Superior temporal gyrus (tissue), 1 donor: Measurements from ENCODE around the gene SKAP1.
A peak's percentile ranks its signal among the peaks of the same experiment; 100 is the strongest.

Experiments used
- DNase-seq: peaks from one replicate; pipeline ENCODE4 v3.0.0-alpha.2; 2016; ENCODE audit errors: extremely low spot score

The SKAP1 gene

GRCh38 chr17:48107137-48108055, 322.6 kb downstream of the SKAP1 start, which contains the start of gene SNX11:
Gene SNX11, plus strand, starts transcription at chr17:48107766. Its CDS starts 4,278 bp downstream, at chr17:48112044.
- DNase-seq: peak; percentile 94

GRCh38 chr17:48106802-48107136, 323.2 kb downstream of the SKAP1 start:
- no peak for DNase-seq

- DNase-seq: no peak
Observed at GRCh38 chr17:48104440-48104839, 325.6 kb downstream of the SKAP1 start.

GRCh38 chr17:48102798-48103715, 327.0 kb downstream of the SKAP1 start:
- DNase-seq: no peak

- no peak for DNase-seq
Observed at GRCh38 chr17:48102043-48102750, 327.8 kb downstream of the SKAP1 start.

GRCh38 chr17:48101012-48101720, 328.8 kb downstream of the SKAP1 start, which contains the start of gene CBX1:
Gene CBX1, minus strand, starts transcription at chr17:48101478. Its CDS starts 24,474 bp downstream, at chr17:48077004.
- DNase-seq: peak; percentile 95

GRCh38 chr17:48100591-48101011, 329.4 kb downstream of the SKAP1 start:
- peak; percentile 26 for DNase-seq

GRCh38 chr17:48100160-48100559, 329.9 kb downstream of the SKAP1 start:
- no peak for DNase-seq

GRCh38 chr17:48095611-48096010, 334.4 kb downstream of the SKAP1 start:
- DNase-seq: no peak

GRCh38 chr17:48093341-48094045, 336.5 kb downstream of the SKAP1 start:
- no peak for DNase-seq

GRCh38 chr17:48084932-48085331, 345.1 kb downstream of the SKAP1 start:
- no peak for DNase-seq
